ENCODE results near the gene KCNA3.

DNA sequence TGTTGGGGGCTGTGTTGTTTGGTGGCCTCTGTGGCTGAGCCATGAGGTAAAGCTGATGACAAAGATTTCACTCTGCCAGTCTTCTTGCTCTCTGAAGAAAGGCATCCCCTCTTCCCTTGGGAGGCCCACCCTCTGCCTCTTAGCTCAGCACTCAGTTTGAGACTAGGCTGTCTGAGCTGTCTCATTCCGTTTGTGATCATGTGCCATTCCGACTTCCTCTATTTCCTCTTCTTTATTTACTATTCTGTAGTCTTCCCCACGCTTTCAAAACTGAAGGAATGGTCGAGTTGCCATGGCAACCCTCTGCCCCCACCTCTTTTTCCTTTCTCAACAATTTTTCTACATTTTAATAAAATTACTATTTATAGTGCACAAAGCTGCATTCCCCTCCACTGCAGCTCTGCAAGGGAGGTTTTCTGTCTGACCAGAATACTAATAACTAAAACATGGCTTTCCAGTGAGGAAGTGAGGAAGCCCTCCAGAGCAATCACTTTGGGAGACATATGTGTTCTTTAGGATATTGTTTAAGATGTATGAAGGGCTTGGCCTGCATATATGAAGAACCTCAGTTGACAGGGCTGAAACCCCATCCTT, 30.8 kb downstream of the KCNA3 start:
- TF ChIP-seq POLR2AphosphoS5 (IDR thresholded peaks at IDR 0.05; ENCODE audit: low read depth, low read length) = no peak
- TF ChIP-seq, protein P1, sequence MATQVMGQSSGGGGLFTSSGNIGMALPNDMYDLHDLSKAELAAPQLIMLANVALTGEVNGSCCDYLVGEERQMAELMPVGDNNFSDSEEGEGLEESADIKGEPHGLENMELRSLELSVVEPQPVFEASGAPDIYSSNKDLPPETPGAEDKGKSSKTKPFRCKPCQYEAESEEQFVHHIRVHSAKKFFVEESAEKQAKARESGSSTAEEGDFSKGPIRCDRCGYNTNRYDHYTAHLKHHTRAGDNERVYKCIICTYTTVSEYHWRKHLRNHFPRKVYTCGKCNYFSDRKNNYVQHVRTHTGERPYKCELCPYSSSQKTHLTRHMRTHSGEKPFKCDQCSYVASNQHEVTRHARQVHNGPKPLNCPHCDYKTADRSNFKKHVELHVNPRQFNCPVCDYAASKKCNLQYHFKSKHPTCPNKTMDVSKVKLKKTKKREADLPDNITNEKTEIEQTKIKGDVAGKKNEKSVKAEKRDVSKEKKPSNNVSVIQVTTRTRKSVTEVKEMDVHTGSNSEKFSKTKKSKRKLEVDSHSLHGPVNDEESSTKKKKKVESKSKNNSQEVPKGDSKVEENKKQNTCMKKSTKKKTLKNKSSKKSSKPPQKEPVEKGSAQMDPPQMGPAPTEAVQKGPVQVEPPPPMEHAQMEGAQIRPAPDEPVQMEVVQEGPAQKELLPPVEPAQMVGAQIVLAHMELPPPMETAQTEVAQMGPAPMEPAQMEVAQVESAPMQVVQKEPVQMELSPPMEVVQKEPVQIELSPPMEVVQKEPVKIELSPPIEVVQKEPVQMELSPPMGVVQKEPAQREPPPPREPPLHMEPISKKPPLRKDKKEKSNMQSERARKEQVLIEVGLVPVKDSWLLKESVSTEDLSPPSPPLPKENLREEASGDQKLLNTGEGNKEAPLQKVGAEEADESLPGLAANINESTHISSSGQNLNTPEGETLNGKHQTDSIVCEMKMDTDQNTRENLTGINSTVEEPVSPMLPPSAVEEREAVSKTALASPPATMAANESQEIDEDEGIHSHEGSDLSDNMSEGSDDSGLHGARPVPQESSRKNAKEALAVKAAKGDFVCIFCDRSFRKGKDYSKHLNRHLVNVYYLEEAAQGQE (IDR thresholded peaks at IDR 0.05; ENCODE audit: insufficient read depth in 1 of 2, low read depth in 2 of 2, low read length in 2 of 2) = no peak
- TF ChIP-seq SIN3A (IDR thresholded peaks at IDR 0.05; ENCODE audit: borderline replicate concordance, insufficient read depth, low read length) = no peak
- TF ChIP-seq TAF1 (IDR thresholded peaks at IDR 0.05; ENCODE audit: borderline replicate concordance, insufficient read depth, low read length) = no peak

Data from PFSK-1 (cell line).